Right atrium auricular region (tissue), 2 donors: ENCODE results near the gene TRPM3. TPM values are rescaled to one million over a fixed set of nuclear protein-coding genes. Genes with fewer than 3 reads are reported as not detected.
A peak's percentile ranks its signal among the peaks of the same experiment; 100 is the strongest.

ENCODE experiments used
- DNase-seq: peaks from one replicate; pipeline ENCODE4 v3.0.0-alpha.2; 2019; ENCODE audit warnings: low spot score
- H3K27ac ChIP-seq, 2 donors: fragments of 200-600 bp; sonication (generic); 1 replicate in 1 of 2; 2 replicates in 1 of 2; pipeline ENCODE4 v1.5.1; 2016 to 2019
- H3K27me3 ChIP-seq, 2 donors: fragments of 200-600 bp; sonication (generic); one replicate each; pipeline versions ENCODE4 v1.5.1 to v1.6.0; 2017 to 2019
- H3K36me3 ChIP-seq: fragments of 200-600 bp; sonication (generic); one replicate; pipeline ENCODE4 v1.5.1; 2016
- H3K4me1 ChIP-seq, 2 donors: fragments of 200-600 bp; sonication (generic); one replicate each; pipeline versions ENCODE4 v1.5.1 to v1.6.0; 2017 to 2019
- H3K4me3 ChIP-seq, 2 donors: fragments of 200-600 bp; sonication (generic); 1 replicate in 1 of 2; 2 replicates in 1 of 2; pipeline ENCODE4 v1.5.1; 2017 to 2019; ENCODE audit warnings: mild to moderate bottlenecking in 1 of 2, moderate library complexity in 1 of 2
- H3K9me3 ChIP-seq, 2 donors: fragments of 200-600 bp; sonication (generic); one replicate each; pipeline ENCODE4 v1.5.1; 2019
- CTCF ChIP-seq, 2 donors: fragments of 200-600 bp; sonication (generic); IDR thresholded peaks; one replicate each; pipeline ENCODE4 v1.5.1; 2019; ENCODE audit warnings: antibody characterized with exemption in 2 of 2
- total RNA-seq, 2 donors: library from RNA; depleted of rRNA; stranded (reverse); fragments of >200 nt; gene quantifications; one replicate each; pipeline ENCODE4 v1.1.0, GENCODE V29; 2016

Gene TRPM3
- total RNA-seq, 2 donors from 2014 or later: 0.59 to 1.5 TPM

GRCh38 chr9:71010258-71010657, 111.2 kb downstream of the TRPM3 start:
- no peak for DNase-seq
- no peak overlapping the region for H3K4me3 ChIP-seq
- no peak for TF ChIP-seq CTCF (IDR thresholded peaks at IDR 0.05)

GRCh38 chr9:71005456-71005855, 116.0 kb downstream of the TRPM3 start:
- Histone ChIP-seq H3K27ac (no peak overlapping the region), H3K9me3 (peaks cover 7 to 28% of the 10 kb centered on the region in 2 donors), H3K36me3 (no peaks in the 10 kb centered on the region), H3K4me1 (no peaks in the 10 kb centered on the region), H3K27me3 (no peaks in the 10 kb centered on the region), H3K4me3 (no peak overlapping the region)
- no peak for TF ChIP-seq CTCF (IDR thresholded peaks at IDR 0.05)
- no peak for DNase-seq

More at GRCh38 chr9:71010258-71010657, 111.2 kb downstream of the TRPM3 start:
- no peaks in the 10 kb centered on the region for H3K27me3 ChIP-seq
- H3K27ac ChIP-seq: no peak overlapping the region
- H3K4me1 ChIP-seq: no peaks in the 10 kb centered on the region
- H3K36me3 ChIP-seq: no peaks in the 10 kb centered on the region
- H3K9me3 ChIP-seq: peaks cover 0 to 14% of the 10 kb centered on the region in 2 donors

- Histone ChIP-seq H3K4me3 (no peak overlapping the region), H3K27me3 (no peaks in the 10 kb centered on the region), H3K9me3 (peaks cover 7 to 28% of the 10 kb centered on the region in 2 donors), H3K36me3 (no peaks in the 10 kb centered on the region), H3K27ac (no peak overlapping the region), H3K4me1 (no peaks in the 10 kb centered on the region)
- TF ChIP-seq CTCF (IDR thresholded peaks at IDR 0.05): no peak
- DNase-seq: no peak
Observed at GRCh38 chr9:71004196-71004595, 117.2 kb downstream of the TRPM3 start.

- Histone ChIP-seq H3K27me3 (no peaks in the 10 kb centered on the region), H3K4me1 (no peaks in the 10 kb centered on the region), H3K4me3 (no peak overlapping the region), H3K9me3 (peaks cover 7 to 28% of the 10 kb centered on the region in 2 donors), H3K27ac (no peak overlapping the region), H3K36me3 (no peaks in the 10 kb centered on the region)
- TF ChIP-seq CTCF (IDR thresholded peaks at IDR 0.05): no peak
- no peak for DNase-seq
Observed at GRCh38 chr9:71003346-71003745, 118.1 kb downstream of the TRPM3 start.

- TF ChIP-seq CTCF (IDR thresholded peaks at IDR 0.05): peak in 1 of 2 donors; percentile 58
- H3K9me3 ChIP-seq: peaks cover 7 to 28% of the 10 kb centered on the region in 2 donors
- DNase-seq: no peak
- no peaks in the 10 kb centered on the region for H3K4me1 ChIP-seq
- H3K36me3 ChIP-seq: no peaks in the 10 kb centered on the region
- no peak overlapping the region for H3K27ac ChIP-seq
- H3K4me3 ChIP-seq: no peak overlapping the region
- no peaks in the 10 kb centered on the region for H3K27me3 ChIP-seq
Observed at GRCh38 chr9:71001780-71002386, 119.5 kb downstream of the TRPM3 start.

- no peaks in the 10 kb centered on the region for H3K36me3 ChIP-seq
- DNase-seq: no peak
- peaks cover under 1% of the 10 kb centered on the region in 2 donors for H3K9me3 ChIP-seq
- H3K4me1 ChIP-seq: no peaks in the 10 kb centered on the region
- no peak for TF ChIP-seq CTCF (IDR thresholded peaks at IDR 0.05)
- H3K27me3 ChIP-seq: no peaks in the 10 kb centered on the region
- H3K27ac ChIP-seq: no peak overlapping the region
- no peak overlapping the region for H3K4me3 ChIP-seq
Observed at GRCh38 chr9:70998962-70999361, 122.5 kb downstream of the TRPM3 start.
